Measurements from ENCODE around the gene DYNC2I2.

The DYNC2I2 gene

GRCh38 chr9:128635266-128636023 is 21.2 kb downstream of the DYNC2I2 start:
- DNase-seq (ENCODE audit: low spot score): peak; percentile 99

GRCh38 chr9:128634651-128635262 is 21.9 kb downstream of the DYNC2I2 start:
- DNase-seq (ENCODE audit: low spot score): no peak

DNA sequence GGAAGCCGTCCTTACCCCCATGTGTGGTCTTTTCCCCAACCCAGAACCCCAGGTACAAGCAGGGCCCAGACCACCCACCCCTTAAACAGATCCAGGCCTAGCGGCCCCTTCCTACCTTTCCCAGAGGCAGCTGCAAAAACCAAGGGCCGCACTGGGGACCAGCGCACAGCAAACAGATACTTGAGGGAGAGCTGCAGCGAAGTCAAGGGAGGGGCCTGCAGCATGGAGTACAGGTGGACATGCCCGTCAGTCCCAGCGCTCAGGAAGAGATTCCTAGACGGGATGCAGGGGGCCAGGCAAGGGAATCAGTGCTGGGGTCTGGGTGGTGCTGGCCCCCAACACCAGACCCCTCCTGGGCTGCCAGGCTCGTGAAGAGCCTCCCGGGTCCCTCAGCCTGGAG is 22.5 kb downstream of the DYNC2I2 start:
- DNase-seq (ENCODE audit: low spot score): no peak

DNA sequence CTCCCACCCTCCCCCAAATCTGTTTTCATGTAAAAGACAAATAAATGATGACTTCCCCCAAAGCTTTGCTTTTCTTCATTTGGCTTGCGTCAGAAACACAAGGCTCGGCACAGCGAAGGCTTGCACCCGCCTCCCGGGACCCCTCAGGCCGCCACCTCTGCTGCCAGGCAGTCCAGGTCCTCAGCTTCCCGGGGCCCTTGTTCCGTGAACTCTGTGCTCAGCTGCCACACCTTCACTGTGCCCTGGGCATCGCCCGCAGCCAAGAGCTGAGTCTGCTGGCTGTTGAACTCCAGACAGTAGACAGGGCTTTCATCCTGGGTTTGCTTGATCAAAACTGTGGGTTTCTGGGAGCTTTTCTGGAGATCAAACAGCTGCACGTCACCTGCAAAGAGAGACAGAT is 23.0 kb downstream of the DYNC2I2 start:
- DNase-seq (ENCODE audit: low spot score): no peak

DNA sequence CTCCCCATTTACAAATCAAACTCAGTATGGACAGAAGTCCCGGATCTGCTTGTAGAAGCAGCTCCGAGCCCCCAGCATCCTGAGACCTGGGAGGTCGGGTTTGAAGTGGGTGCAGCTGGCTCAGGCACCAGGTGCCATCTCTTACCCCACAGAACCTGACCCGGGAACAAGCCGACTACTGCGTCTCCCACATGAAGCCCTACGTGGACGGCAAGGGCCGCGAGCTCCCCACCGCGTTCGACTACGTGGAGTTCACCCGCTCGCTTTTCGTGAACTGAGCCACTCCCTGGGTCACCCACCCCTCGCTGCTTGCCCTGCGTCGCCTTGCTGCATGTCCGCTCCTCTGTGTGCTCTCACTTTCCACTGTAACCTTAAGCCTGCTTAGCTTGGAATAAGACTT is 23.6 kb downstream of the DYNC2I2 start:
- DNase-seq (ENCODE audit: low spot score): no peak

DNA sequence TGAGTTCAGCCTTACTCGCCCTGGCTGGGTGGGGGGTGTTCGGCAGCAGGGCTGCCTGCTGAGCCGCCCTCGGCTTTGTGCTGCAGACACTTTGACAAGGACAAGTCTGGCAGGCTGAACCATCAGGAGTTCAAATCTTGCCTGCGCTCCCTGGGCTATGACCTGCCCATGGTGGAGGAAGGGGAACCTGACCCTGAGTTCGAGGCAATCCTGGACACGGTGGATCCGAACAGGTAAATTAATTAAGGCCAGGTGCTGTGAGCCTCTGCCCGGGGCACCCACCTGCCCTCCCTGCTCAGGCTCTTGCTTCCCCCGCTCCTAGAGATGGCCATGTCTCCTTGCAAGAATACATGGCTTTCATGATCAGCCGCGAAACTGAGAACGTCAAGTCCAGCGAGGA is 24.2 kb downstream of the DYNC2I2 start:
- no peak for DNase-seq (ENCODE audit: low spot score)

- DNase-seq (ENCODE audit: low spot score): no peak
Measured at GRCh38 chr9:128632066-128632465, 24.6 kb downstream of the DYNC2I2 start.

GRCh38 chr9:128631636-128632035 is 25.0 kb downstream of the DYNC2I2 start:
- no peak for DNase-seq (ENCODE audit: low spot score)

DNA sequence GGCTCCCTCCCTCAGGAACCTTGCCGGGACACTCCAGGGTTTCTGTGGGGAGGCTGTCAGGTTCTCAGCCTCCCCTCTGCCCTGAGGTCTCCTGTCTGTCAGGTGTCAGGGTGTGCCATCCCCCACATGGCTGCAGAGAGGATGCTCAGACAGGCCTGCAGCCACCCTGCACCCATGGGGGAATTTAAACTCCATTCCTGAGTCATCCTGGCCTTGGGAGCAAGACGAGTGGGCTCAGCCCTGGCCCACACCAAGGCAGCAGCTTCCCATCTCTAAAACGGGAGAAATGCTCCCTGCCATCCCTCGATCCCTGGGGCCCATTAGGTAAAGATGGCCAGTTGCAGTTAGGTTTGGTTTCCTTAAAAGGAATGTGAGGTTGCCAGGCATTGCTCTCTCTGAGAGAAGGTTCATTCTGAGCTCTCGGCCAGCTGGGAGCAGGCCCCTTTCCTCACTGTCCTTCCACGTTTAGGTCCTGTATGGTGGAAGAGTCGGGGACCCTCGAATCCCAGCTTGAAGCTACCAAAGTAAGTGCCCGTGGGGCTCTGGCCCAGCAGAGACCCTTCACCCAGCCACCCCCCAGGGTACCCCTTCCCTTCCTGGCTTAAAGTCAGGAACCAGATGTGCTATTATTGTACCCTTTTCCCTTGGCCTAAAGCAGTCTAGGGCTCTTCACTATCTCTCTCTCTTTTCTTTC is 26.6 kb downstream of the DYNC2I2 start:
- DNase-seq (ENCODE audit: low spot score): no peak

DNA sequence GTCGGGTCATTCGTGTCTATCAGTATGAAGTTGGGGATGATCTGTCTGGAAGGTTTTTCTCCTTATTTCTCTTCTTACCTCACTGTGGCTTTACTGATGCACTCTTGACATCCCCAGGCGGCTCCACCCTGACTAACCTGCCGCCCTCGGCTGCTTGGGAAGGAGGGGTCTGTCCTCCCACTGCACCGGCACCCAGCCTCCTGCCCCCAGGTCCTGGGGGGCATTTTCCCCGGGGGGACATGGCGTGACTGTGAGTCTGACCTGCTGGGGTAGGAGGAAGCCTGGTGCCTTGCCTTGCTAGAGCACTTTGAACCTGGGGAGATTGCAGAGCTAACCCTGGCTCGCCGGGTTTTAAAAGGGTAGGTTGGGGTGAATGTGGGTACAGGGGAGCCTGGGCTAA is 27.5 kb downstream of the DYNC2I2 start:
- no peak for DNase-seq (ENCODE audit: low spot score)

GRCh38 chr9:128628471-128629048 is 28.1 kb downstream of the DYNC2I2 start:
- DNase-seq (ENCODE audit: low spot score): no peak

DNA sequence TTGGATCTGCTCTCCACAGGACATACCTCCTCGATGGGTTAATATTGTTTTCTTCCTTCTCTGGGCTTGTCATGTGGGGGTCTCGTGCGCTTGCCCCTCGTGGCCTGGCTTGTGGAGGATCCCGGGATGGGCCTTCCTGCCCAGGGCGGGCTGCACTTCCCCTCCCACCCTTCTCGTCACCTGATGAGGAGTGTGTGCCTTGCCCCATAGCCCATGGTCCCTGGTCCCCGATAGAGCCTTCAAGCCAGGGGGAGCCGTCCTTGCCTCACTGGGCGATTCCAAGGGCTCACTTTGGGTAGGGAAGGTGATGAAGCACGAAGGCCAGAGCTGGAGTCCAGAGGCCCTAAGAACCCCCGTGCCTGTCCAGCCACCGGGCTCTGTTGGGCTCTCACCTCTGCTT is 28.7 kb downstream of the DYNC2I2 start:
- DNase-seq (ENCODE audit: low spot score): no peak

DNA sequence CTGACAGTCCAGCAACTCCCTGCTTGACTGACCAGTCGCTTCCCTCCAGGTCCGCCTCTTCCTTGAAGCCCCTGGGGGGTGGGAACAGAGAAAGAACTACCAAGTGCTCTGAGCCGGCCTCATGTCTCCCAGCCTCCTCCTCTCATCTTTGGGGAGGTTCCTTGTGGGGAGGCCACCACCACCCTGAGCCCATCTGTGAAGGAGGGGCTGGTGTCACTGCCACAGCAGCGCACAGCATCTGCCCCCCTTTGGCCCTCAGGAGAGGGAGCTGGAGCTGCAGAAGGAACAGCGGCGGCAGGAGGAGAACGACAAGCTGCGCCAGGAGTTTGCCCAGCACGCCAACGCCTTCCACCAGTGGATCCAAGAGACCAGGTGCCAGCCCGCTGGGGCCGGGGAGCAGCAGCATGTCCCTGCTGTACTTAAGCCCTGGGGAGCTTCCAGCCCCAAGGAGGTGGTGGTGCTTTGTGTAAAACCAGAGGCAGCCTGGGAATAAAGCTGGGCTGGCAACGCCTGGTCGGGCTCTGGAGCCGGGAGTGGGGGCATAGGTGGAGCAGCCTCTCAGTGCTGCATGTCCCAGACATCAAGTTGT is 29.4 kb downstream of the DYNC2I2 start:
- no peak for DNase-seq (ENCODE audit: low spot score)

DNA sequence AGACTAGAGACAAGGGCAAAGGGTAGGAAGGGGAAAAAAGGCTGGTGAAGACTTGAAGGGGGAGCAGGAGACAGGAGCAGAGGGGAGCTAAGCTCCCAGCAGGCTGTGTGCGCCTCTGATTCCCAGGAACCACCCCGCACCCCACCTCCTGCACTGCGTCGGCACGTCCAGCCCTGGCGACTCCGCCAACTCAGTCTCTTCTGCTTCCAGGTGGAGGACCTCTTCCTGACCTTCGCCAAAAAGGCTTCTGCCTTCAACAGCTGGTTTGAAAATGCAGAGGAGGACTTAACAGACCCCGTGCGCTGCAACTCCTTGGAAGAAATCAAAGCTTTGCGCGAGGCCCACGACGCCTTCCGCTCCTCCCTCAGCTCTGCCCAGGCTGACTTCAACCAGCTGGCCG is 30.5 kb downstream of the DYNC2I2 start:
- no peak for DNase-seq (ENCODE audit: low spot score)

- DNase-seq (ENCODE audit: low spot score): no peak
Measured at GRCh38 chr9:128625391-128626146, 31.1 kb downstream of the DYNC2I2 start.

GRCh38 chr9:128624566-128624965 is 32.1 kb downstream of the DYNC2I2 start:
- no peak for DNase-seq (ENCODE audit: low spot score)

GRCh38 chr9:128621730-128622455 is 34.8 kb downstream of the DYNC2I2 start:
- DNase-seq (ENCODE audit: low spot score): no peak

DNA sequence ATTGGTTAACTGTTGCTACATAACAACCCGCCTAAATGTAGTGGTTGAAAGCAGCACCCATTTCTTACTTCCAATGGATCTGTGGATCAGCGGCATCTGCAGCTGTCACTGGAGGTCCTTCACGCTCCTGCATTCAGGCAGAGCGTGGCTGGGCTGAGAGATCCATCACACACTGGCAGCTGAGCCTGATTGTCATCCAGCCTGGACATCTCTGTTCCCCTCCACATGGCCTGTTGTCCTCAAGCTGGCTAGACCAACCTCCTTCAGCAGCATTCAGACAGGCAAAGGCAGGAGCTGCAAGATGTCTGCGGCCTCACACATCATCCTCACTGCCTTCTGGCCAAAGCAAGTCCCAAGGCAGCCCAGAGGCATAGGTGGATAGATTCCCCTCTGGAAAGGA is 36.9 kb downstream of the DYNC2I2 start:
- DNase-seq (ENCODE audit: low spot score): no peak

DNA sequence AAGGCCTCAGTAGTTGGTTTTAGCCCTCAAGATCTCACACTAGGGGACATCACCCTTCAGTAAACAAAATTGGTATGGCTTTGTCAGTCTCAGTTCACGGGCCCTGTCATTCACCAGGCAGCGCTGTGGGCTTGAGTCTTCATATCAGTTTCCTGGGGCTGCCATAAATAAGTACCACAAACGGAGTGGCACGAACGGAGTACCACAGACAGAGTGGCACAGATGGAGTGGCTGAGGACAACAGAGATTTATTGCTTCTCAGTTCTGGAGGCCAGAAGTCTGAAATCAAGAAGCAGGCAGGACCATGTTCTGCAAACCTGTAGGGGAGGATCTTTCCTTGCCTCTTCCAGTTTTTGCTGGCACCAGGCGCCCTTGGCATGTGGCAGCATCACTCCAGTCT is 37.5 kb downstream of the DYNC2I2 start:
- DNase-seq (ENCODE audit: low spot score): no peak

GRCh38 chr9:128617943-128618342 is 38.7 kb downstream of the DYNC2I2 start:
- no peak for DNase-seq (ENCODE audit: low spot score)

GRCh38 chr9:128615571-128615970 is 41.1 kb downstream of the DYNC2I2 start:
- no peak for DNase-seq (ENCODE audit: low spot score)
